Natural killer cell (primary cell): ENCODE results near the gene MAST4. TPM values are rescaled to one million over a fixed set of nuclear protein-coding genes. Genes with fewer than 3 reads are reported as not detected.

Source experiments
- ATAC-seq, 3 donors: fragments of 150-1000 bp in 2 of 3; fragments of 200-7000 bp in 1 of 3; cut with Tn5 transposase; 1 replicate in 1 of 3; 2 replicates in 2 of 3; pipeline ENCODE4 v1.10.0; 2021; ENCODE audit warnings: mild to moderate bottlenecking in 2 of 3, moderate library complexity in 2 of 3
- DNase-seq, 2 donors: peaks; one replicate each; pipeline versions ENCODE4 v3.0.0 to v3.0.0-alpha.2; 2013 to 2021; ENCODE audit warnings: mixed read lengths in 1 of 2
- H3K27ac ChIP-seq: one replicate; pipeline ENCODE4 v1.5.1; 2013; ENCODE audit warnings: mild to moderate bottlenecking, low read length
- H3K27me3 ChIP-seq: one replicate; pipeline ENCODE4 v1.6.1; 2013; ENCODE audit warnings: low read length; ENCODE audit not compliant: control insufficient read depth, insufficient read depth
- H3K36me3 ChIP-seq: one replicate; pipeline ENCODE4 v1.6.1; 2013; ENCODE audit warnings: low read length; ENCODE audit not compliant: control insufficient read depth, insufficient read depth
- H3K4me1 ChIP-seq: one replicate; pipeline ENCODE4 v1.6.1; 2013; ENCODE audit warnings: low read length; ENCODE audit not compliant: control insufficient read depth, insufficient read depth
- H3K4me3 ChIP-seq: one replicate; pipeline ENCODE4 v1.5.1; 2013; ENCODE audit warnings: low read length
- H3K9me3 ChIP-seq: one replicate; pipeline ENCODE4 v1.6.1; 2013; ENCODE audit warnings: low read length; ENCODE audit not compliant: control insufficient read depth, insufficient read depth
- H3K27ac Mint-ChIP-seq, 2 donors: one replicate each; pipeline ENCODE4 v1.8.0; 2022; ENCODE audit warnings: mild to moderate bottlenecking in 2 of 2, mixed read lengths in 2 of 2, moderate library complexity in 1 of 2
- H3K27me3 Mint-ChIP-seq, 2 donors: one replicate each; pipeline ENCODE4 v1.8.0; 2022; ENCODE audit warnings: low read depth in 2 of 2, mixed read lengths in 2 of 2
- H3K36me3 Mint-ChIP-seq: one replicate; pipeline ENCODE4 v1.8.0; 2022; ENCODE audit warnings: mixed read lengths
- H3K4me1 Mint-ChIP-seq, 2 donors: one replicate each; pipeline ENCODE4 v1.8.0; 2022; ENCODE audit warnings: mixed read lengths in 2 of 2
- H3K4me3 Mint-ChIP-seq: one replicate; pipeline ENCODE4 v1.8.0; 2022; ENCODE audit warnings: mild to moderate bottlenecking, moderate library complexity, mixed read lengths
- H3K9me3 Mint-ChIP-seq, 2 donors: one replicate each; pipeline ENCODE4 v1.8.0; 2022; ENCODE audit warnings: mixed read lengths in 2 of 2
- CTCF ChIP-seq: fragments of 200-600 bp; IDR thresholded peaks from one replicate; pipeline ENCODE4 v1.8.0; 2022; ENCODE audit warnings: antibody characterized with exemption
- WGBS: methylation state at CpG from one replicate; pipeline ENCODE4 v1.1.7; 2013; ENCODE audit warnings: missing lambda C conversion rate; ENCODE audit not compliant: insufficient coverage; 5-methylcytosine and 5-hydroxymethylcytosine counted together
- intact Hi-C: fragments of 100-400 bp; cut with micrococcal nuclease; formaldehyde crosslinking; loops from one replicate; pipeline ENCODE4 v1.14.2; 2022
- total RNA-seq, 4 donors: library from RNA; stranded (reverse); fragments of 120-200 nt in 1 of 4; gene quantifications; one replicate each; pipeline versions ENCODE4 v1.2.3 to v1.2.4, GENCODE V29; 2013 to 2022

MAST4 gene
- total RNA-seq, 3 donors from 2014 or later (not counting 1 experiment from before 2014, with no cell fraction given): 6.5 to 14.1 (median 12.7) TPM

- DNase-seq (no peak), ATAC-seq (no peak)
- H3K27me3 Mint-ChIP-seq: no peaks in the 10 kb centered on the region
- H3K9me3 Mint-ChIP-seq: no peaks in the 10 kb centered on the region
- H3K27ac Mint-ChIP-seq: no peak overlapping the region
- Histone ChIP-seq H3K27ac (no peak overlapping the region), H3K4me3 (no peak overlapping the region), H3K4me1 (no peaks in the 10 kb centered on the region), H3K27me3 (no peaks in the 10 kb centered on the region), H3K9me3 (no peaks in the 10 kb centered on the region), H3K36me3 (no peaks in the 10 kb centered on the region)
- intact Hi-C loops: no loop called here
- no peak for TF ChIP-seq CTCF
- peaks cover 0 to 8% of the 10 kb centered on the region in 2 donors for H3K4me1 Mint-ChIP-seq
- no peaks in the 10 kb centered on the region for H3K36me3 Mint-ChIP-seq
- no CpG with 5 or more reads among the region's 1 CpG for WGBS
- no peak overlapping the region for H3K4me3 Mint-ChIP-seq
These were observed 430.1 kb downstream of the MAST4 start for GRCh38 chr5:67026278-67026677.

- H3K4me1 Mint-ChIP-seq: peaks cover 6 to 8% of the 10 kb centered on the region in 2 donors
- no peak overlapping the region for H3K27ac Mint-ChIP-seq
- H3K9me3 ChIP-seq: no peaks in the 10 kb centered on the region
- H3K4me3 ChIP-seq: no peak overlapping the region
- no peaks in the 10 kb centered on the region for H3K27me3 Mint-ChIP-seq
- no peak overlapping the region for H3K4me3 Mint-ChIP-seq
- DNase-seq (no peak), ATAC-seq (no peak)
- no peak for TF ChIP-seq CTCF
- H3K27ac ChIP-seq: no peak overlapping the region
- H3K9me3 Mint-ChIP-seq: no peaks in the 10 kb centered on the region
- no peaks in the 10 kb centered on the region for H3K4me1 ChIP-seq
- intact Hi-C loops: no loop called here
- H3K36me3 ChIP-seq: no peaks in the 10 kb centered on the region
- 95% methylated on average over 2 of the region's 2 CpGs for WGBS
- H3K27me3 ChIP-seq: no peaks in the 10 kb centered on the region
- no peaks in the 10 kb centered on the region for H3K36me3 Mint-ChIP-seq
These were observed 431.0 kb downstream of the MAST4 start for GRCh38 chr5:67027171-67027570.

- Mint-ChIP-seq H3K27me3 (no peaks in the 10 kb centered on the region), H3K9me3 (no peaks in the 10 kb centered on the region), H3K4me3 (no peak overlapping the region), H3K27ac (no peak overlapping the region), H3K4me1 (peaks cover 8% of the 10 kb centered on the region in 2 donors), H3K36me3 (no peaks in the 10 kb centered on the region)
- intact Hi-C loops: no loop called here
- no peaks in the 10 kb centered on the region for H3K9me3 ChIP-seq
- WGBS: 90% methylated on average over 4 of the region's 4 CpGs
- H3K27ac ChIP-seq: no peak overlapping the region
- no peaks in the 10 kb centered on the region for H3K27me3 ChIP-seq
- H3K4me1 ChIP-seq: no peaks in the 10 kb centered on the region
- no peaks in the 10 kb centered on the region for H3K36me3 ChIP-seq
- TF ChIP-seq CTCF: no peak
- ATAC-seq: no peak
- DNase-seq: no peak
- no peak overlapping the region for H3K4me3 ChIP-seq
These were observed 432.2 kb downstream of the MAST4 start for GRCh38 chr5:67028371-67028770.

GRCh38 chr5:67028941-67029340, 432.7 kb downstream of the MAST4 start:
- no peaks in the 10 kb centered on the region for H3K27me3 Mint-ChIP-seq
- intact Hi-C loops: no loop called here
- WGBS: 90% methylated on average over 1 of the region's 4 CpGs

More at GRCh38 chr5:67028941-67029340, 432.7 kb downstream of the MAST4 start:
- TF ChIP-seq CTCF: no peak
- H3K9me3 ChIP-seq: no peaks in the 10 kb centered on the region
- no peak overlapping the region for H3K27ac Mint-ChIP-seq
- H3K4me3 ChIP-seq: no peak overlapping the region
- no peaks in the 10 kb centered on the region for H3K36me3 ChIP-seq
- H3K4me3 Mint-ChIP-seq: no peak overlapping the region
- no peaks in the 10 kb centered on the region for H3K4me1 ChIP-seq
- DNase-seq: no peak
- peaks cover 8% of the 10 kb centered on the region in 2 donors for H3K4me1 Mint-ChIP-seq
- H3K9me3 Mint-ChIP-seq: no peaks in the 10 kb centered on the region
- H3K36me3 Mint-ChIP-seq: no peaks in the 10 kb centered on the region
- H3K27me3 ChIP-seq: no peaks in the 10 kb centered on the region
- no peak for ATAC-seq
- no peak overlapping the region for H3K27ac ChIP-seq
